ENCODE data around the gene LRRC3. TPM values are rescaled to one million over a fixed set of nuclear protein-coding genes. Genes with fewer than 3 reads are reported as not detected.

Gene LRRC3
- total and polyA plus RNA-seq, 2 donors (not counting 3 experiments of a cell fraction or from before 2014, with no cell fraction given) = 4.8 to 4.9 TPM

GRCh38 chr21:44471341-44471740 lies 16.0 kb downstream of the LRRC3 start:
- H4K20me1 ChIP-seq (replicated peaks; ENCODE audit: control insufficient read depth, extremely low read depth, insufficient read depth, low read length) = no peaks in the 10 kb centered on the region
- FAIRE-seq (no peak), DNase-seq (ENCODE audit: low read depth, low spot score) (no peak)
- H3K27ac ChIP-seq (ENCODE audit: insufficient read depth, low read depth, low read length) = no peak overlapping the region
- no peaks in the 10 kb centered on the region for H3K27me3 ChIP-seq (ENCODE audit: control insufficient read depth in 2 of 2, insufficient read depth in 2 of 2, low read length in 2 of 2)
- H3K9me3 ChIP-seq (replicated peaks; ENCODE audit: control insufficient read depth, insufficient read depth, low read length) = no peaks in the 10 kb centered on the region
- dilution Hi-C loops (cut with MboI; ENCODE audit: extremely low pct_ligation_motif_present, low sequenced_read_pairs) = no loop called here
- H3K9ac ChIP-seq (replicated peaks; ENCODE audit: extremely low read depth, insufficient read depth, low read length) = no peak overlapping the region
- H3K79me2 ChIP-seq (ENCODE audit: control insufficient read depth, insufficient read depth, low read length) = no peaks in the 10 kb centered on the region
- no peak for TF ChIP-seq MYC (IDR thresholded peaks at IDR 0.05; ENCODE audit: low read depth, low read length)
- H2AFZ ChIP-seq (ENCODE audit: low read depth, low read length) = no peak overlapping the region
- intact Hi-C loops (cut with micrococcal nuclease) = no loop called here
- POLR2A ChIA-PET = no interaction called here
- H3K36me3 ChIP-seq (ENCODE audit: control insufficient read depth in 2 of 2, extremely low read depth in 1 of 2, insufficient read depth in 2 of 2, low read length in 2 of 2) = no peaks in the 10 kb centered on the region
- BruUV-seq (replicated peaks) = no TSS peak
- H3K4me1 ChIP-seq (ENCODE audit: control insufficient read depth, extremely low read depth, insufficient read depth, low read length) = no peaks in the 10 kb centered on the region
- H3K4me3 ChIP-seq (replicated peaks in 1 of 3; ENCODE audit: insufficient read depth in 1 of 3, low read depth in 1 of 3, low read length in 3 of 3) = no peak overlapping the region
- CTCF ChIA-PET = no interaction called here
- H3K4me2 ChIP-seq (ENCODE audit: insufficient read depth, low read length) = no peak overlapping the region
- no peaks in the 10 kb centered on the region for H3K9me1 ChIP-seq (replicated peaks; ENCODE audit: control insufficient read depth, extremely low read depth, insufficient read depth, low read length)

GRCh38 chr21:44471996-44472395 lies 16.7 kb downstream of the LRRC3 start:
- BruUV-seq (replicated peaks) = no TSS peak
- FAIRE-seq = no peak

More at GRCh38 chr21:44471996-44472395, 16.7 kb downstream of the LRRC3 start:
- no peak overlapping the region for H3K4me2 ChIP-seq (ENCODE audit: insufficient read depth, low read length)
- dilution Hi-C loops (cut with MboI; ENCODE audit: extremely low pct_ligation_motif_present, low sequenced_read_pairs) (no loop called here), intact Hi-C loops (cut with micrococcal nuclease) (no loop called here)
- ChIA-PET POLR2A (no interaction called here), CTCF (no interaction called here)
- no peaks in the 10 kb centered on the region for H3K36me3 ChIP-seq (ENCODE audit: control insufficient read depth in 2 of 2, extremely low read depth in 1 of 2, insufficient read depth in 2 of 2, low read length in 2 of 2)
- H4K20me1 ChIP-seq (replicated peaks; ENCODE audit: control insufficient read depth, extremely low read depth, insufficient read depth, low read length) = no peaks in the 10 kb centered on the region
- TF ChIP-seq MAX (IDR thresholded peaks at IDR 0.05; ENCODE audit: insufficient read depth, insufficient read length) (no peak), CTCF (IDR thresholded peaks at IDR 0.05; ENCODE audit: extremely low read depth in 1 of 2, insufficient read depth in 1 of 2, low read depth in 1 of 2, low read length in 2 of 2) (no peak), GATA2 (IDR thresholded peaks at IDR 0.05; ENCODE audit: insufficient read depth, insufficient read length, low read depth, low read length) (no peak), JUN (IDR thresholded peaks at IDR 0.05; ENCODE audit: borderline replicate concordance, insufficient read depth, insufficient read length, low read depth) (no peak), MYC (IDR thresholded peaks at IDR 0.05; ENCODE audit: low read depth, low read length) (no peak), EZH2 (IDR thresholded peaks at IDR 0.05; ENCODE audit: borderline replicate concordance, low read depth, low read length, severe bottlenecking) (no peak), POLR2A (IDR thresholded peaks at IDR 0.05; ENCODE audit: low read depth, low read length) (no peak), POLR2AphosphoS5 (IDR thresholded peaks at IDR 0.05; ENCODE audit: insufficient read depth, low read depth, low read length) (no peak), FOS (IDR thresholded peaks at IDR 0.05; ENCODE audit: borderline replicate concordance, insufficient read depth, low read length) (no peak)
- no peaks in the 10 kb centered on the region for H3K9me3 ChIP-seq (replicated peaks; ENCODE audit: control insufficient read depth, insufficient read depth, low read length)
- H3K4me1 ChIP-seq (ENCODE audit: control insufficient read depth, extremely low read depth, insufficient read depth, low read length) = no peaks in the 10 kb centered on the region
- H3K9me1 ChIP-seq (replicated peaks; ENCODE audit: control insufficient read depth, extremely low read depth, insufficient read depth, low read length) = no peaks in the 10 kb centered on the region
- no peak overlapping the region for H3K9ac ChIP-seq (replicated peaks; ENCODE audit: extremely low read depth, insufficient read depth, low read length)
- no peaks in the 10 kb centered on the region for H3K27me3 ChIP-seq (ENCODE audit: control insufficient read depth in 2 of 2, insufficient read depth in 2 of 2, low read length in 2 of 2)
- H3K79me2 ChIP-seq (ENCODE audit: control insufficient read depth, insufficient read depth, low read length) = no peaks in the 10 kb centered on the region
- H3K4me3 ChIP-seq (replicated peaks in 1 of 3; ENCODE audit: insufficient read depth in 1 of 3, low read depth in 1 of 3, low read length in 3 of 3) = no peak overlapping the region
- no peak for DNase-seq (ENCODE audit: low read depth, low spot score)
- no peak overlapping the region for H3K27ac ChIP-seq (ENCODE audit: insufficient read depth, low read depth, low read length)
- H2AFZ ChIP-seq (ENCODE audit: low read depth, low read length) = no peak overlapping the region

Data from endothelial cell of umbilical vein (primary cell).